ENCODE measurements around the gene PRRG4.
"Not testable (repeated sequence)": the region's sequence is repeated elsewhere in the genome, so short reads cannot be mapped to it uniquely, and the experiment has no call there.

The PRRG4 gene

DNA sequence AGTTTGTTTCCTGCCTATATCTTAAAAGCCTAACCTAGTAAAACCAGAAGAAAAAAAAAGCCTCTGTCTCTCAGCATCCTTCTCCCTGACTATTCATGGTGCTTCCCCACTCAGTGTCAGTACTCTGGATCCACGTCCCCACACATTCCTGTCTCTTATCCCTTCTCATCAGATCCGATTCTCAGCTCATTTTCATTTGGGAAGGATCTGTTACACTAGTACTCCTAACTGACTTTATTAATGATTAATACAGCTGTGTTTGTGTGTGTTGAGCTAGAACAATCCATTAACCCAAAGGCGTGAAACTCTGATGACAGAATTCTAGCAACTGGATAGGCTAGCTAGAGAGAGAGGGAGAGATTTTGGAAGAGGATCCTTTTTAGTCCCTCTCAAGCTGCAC is 1.5 kb downstream of the PRRG4 start:
- no peak for DNase-seq

DNA sequence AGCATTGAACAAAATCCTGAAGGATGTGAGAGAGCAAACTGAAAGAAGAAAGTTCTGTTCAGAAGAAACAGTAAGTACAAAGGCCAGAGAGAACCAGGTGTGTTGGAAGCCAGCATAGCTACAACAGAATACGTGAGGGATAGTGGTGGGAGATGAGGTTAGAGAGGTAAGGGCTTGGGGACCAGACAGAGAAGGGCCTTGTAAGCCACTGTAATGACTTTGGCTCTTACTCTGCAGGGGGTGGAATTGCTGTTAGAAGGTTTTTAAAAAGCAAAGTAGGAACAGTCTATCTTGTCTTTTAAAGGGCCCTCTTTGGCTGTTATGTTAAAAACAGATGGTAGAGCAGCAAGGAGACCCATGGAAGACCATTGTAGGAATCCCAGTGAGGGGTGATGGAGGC is 4.2 kb downstream of the PRRG4 start:
- DNase-seq, result no peak

DNA sequence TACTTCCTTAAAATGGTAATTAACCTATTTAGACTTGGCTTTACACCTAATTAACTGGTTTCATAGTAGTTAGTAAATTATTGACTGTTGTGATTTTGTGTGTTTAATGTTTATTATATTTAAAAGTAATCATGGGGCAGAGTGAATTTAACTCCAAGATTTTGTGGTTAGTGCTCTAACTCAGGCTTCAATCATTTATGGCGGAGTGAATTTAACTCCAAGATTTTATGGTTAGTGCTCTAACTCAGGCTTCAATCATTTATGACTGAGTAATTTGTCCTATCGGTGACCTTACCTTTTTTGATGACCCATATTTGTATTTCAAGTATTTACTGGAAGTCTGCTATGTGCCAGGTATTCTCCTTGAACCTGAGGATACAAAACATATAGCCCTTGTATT is 7.2 kb downstream of the PRRG4 start:
- no peak for DNase-seq

DNA sequence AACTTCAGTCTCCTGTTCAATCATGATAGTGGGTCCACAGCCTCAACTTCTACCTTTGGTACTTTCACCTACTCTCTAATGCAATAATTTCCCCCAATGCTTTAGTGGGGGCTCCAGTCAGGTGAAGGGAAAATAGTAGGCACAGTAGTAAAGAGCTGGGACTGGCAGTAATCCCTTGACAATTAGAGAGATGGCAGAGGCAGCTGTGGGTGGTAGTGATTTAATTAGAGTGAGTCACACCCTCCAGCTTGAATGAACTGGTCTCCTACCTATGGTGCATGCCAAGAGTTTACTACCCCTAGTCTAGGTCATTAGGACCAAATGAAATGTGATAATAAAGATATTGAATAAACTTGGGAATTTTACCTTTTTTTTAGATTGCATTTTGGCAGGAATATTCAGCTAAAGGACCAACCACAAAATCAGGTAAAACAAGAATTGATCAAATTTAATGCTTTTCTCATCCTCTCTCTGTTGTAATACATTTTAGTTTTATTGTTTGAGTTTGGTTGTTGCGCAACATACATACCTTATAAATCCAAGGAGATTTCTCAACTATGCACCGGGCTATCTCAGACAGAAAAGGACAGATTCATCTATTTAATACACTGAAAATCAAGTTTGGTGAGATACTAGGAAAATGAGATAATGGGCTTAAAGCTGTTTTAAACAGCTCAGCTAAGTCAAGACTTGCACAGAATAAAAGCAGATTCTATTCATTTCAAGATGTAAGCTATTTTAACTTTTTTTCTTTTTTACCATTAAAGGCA is 9.0 kb downstream of the PRRG4 start:
- DNase-seq, result peak; percentile 2

DNA sequence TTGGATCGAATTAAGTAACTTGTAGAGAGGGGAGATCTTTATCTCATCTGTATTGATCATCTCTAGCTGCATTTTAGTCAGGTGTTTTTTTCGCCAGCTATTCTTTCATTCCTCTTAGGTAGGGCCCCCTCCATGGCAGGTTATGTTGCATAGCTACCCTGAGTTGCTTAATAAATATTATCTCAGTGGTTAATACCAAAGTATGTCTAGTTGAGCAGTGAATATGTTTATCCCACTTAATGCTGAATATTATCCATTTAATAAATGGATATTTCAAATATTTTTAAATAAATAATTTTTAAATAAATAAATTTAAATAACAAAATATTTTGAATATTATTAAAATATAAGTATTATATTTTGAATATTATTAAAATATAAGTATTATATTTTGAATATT is 9.6 kb downstream of the PRRG4 start:
- no peak for DNase-seq

DNA sequence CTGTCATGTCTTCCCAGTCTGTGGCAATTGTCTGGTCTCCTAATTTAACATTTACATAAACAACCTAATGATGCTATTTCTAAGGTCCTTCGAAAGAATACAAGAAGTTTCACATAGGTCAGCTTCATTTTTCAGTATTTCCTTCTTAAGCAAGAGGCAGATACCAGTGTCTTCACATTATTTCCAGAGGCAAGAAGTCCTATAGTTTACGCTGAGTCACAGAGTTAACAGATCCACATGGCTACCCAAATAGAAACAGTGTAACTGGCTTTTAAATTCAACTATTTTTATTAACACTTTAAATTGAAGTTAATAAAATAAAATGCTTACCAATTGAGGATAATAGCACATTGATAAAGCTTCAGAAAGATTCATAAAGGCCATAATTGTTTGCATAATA is 10.9 kb downstream of the PRRG4 start:
- no peak for DNase-seq

DNA sequence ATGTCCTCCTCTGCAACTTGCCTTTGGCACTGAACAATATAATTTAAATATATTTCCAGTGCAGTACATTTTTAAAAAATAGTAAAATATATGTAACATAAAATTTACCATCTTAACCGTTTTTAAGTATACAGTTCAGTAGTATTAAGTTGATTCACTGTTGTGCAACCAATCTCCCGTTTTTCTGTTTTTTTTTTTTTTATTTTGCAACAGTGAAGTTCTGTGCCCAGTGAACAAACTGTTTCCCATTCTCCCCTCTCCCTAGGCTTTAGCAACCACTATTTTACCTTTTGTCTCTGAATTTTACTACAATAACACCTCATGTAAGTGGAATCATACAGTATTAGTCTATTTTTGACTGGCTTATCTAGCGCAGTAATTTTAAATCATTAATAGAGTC is 13.8 kb downstream of the PRRG4 start:
- no peak for DNase-seq

DNA sequence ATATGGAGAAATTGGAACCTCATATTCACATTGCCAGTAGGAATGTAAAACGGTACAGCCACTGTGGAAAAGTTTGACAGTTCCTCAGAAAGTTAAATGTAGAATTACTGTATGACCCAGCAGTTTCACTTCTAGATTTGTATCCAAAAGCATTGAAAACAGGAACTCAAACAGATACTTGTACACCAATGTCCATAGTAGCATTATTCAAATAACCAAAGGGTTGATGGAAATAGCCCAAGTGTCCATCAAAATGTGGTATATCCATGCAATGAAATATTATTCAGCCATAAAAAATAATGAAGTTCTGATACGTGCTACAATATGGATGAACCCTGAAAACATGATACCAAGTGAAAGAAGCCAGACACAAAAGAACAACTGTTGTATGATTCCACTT is 17.8 kb downstream of the PRRG4 start:
- no peak for DNase-seq

DNA sequence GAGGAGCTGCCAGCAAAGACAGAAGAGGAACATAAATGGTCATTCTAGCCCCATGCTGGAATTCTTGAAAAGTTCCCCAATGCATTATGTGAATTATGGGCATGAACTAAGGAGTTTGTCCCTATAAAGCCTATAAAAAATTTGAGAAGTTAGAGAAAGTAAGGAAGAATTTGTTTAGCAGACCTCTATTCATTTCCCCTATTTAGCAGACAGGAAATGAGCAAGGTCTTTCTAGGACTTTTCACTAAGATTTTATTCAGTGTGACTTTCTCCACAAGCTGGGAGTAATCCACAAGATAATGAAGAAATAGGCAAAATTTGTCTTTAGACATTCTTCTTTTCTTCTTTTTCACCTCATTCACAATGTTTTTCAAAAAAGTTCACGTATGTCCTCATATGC is 20.0 kb downstream of the PRRG4 start:
- no peak for DNase-seq

DNA sequence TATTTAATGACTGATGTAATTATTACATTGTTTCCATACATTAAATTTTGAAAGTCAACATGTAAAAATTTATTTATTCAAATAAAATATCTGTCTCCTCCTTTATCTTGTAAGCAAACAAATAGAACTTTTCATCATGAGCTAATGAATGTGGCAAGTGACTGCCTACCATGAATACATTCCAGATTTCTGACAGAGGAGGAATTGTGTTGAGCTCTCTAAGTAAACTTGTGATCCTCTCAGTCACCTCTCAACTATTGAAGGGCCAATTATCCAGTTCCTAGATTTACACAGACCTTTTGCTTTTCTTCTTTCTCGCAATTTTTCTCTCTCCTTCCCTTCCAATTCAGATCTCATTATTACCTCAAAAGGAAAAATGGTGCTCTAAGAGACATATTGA is 21.5 kb downstream of the PRRG4 start:
- DNase-seq, result no peak

DNA sequence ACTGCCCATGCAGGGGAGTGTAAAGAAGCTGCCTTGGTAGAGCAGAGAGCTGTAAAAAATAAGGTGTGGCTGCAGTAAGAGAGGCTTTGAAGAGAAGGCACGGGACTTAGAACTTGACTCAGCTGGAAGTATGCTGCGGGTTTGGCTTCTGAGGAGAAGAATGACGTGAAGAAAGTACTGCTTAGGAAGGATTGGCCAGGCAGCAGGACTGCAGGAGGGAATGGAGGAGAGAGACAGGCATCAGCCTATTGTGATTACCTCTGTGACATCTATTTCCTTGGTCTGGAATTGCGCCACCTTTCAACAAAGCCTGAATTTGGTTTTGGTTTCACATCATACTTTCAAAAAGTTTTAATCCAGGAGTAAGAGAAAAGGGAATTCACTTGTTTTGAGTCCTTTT is 22.5 kb downstream of the PRRG4 start:
- no peak for DNase-seq

DNA sequence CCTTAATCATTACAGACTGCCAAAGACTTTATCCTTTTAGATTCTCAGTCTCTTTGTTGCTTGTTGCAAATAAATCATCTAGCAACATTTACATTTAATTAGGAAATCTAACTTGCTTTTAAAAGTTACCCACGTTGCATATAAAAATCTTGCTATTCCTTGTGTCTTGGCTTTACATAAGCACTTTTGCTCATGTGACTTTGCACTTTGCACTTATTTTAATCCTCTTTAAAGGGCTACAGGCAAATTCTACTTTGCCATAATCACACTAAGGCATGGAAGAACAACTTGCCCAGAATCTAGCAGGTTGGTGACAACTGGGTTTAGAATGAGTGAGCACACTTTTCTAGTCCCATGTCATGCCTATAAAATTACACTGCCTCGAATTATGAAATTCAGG is 25.9 kb downstream of the PRRG4 start:
- no peak for DNase-seq

DNA sequence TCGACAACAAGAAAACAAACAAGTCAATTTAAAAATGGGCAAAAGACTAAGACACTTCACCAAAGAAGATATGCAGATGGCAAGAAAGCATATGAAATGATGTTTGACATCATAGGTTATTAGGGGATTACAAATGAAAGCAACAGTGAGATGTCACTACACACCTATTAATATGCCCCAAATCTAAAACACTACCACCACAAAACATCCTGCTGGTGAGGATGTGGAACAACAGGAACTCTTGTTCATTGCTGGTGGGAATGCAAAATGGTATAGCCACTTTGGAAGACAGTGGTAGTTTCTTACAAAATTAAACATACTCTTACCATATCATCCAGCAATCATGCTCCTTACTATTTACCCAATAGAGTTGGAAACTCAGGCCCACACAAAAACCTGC is 29.0 kb downstream of the PRRG4 start:
- no peak for DNase-seq

DNA sequence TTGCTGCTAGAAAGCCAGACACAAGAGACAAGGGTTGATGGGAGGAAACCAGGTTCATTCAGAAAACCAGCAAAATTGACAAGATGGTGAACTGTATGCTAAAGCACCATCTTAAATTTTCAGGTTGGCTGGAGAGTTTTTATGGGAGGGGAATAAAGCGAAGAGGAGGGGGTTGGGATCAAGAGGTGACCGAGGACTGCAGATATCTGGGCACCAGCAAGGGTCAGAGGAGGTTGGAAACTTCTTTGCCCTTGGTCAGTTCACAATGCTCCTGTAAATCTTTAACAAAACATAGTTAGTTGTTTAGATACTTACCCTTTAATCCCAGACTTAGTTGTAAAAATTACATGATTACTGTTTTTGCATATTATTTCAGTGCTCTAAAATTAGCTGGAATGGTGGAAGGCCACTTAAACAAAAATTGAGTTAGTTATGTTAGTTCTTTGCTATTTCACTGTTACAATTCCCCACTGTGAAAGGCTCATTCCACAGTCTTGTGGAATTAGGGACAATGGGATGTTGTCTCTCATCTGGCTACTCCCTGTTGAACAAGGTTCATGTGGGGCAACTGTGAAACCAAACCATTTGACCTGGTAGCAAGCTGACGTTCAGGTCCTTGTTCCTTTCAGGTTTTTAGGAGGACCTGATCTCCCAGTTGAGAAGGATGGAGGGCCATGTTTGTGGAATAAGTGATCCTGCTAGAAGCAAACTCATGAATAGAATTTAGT is 32.3 kb downstream of the PRRG4 start:
- DNase-seq, result no peak

DNA sequence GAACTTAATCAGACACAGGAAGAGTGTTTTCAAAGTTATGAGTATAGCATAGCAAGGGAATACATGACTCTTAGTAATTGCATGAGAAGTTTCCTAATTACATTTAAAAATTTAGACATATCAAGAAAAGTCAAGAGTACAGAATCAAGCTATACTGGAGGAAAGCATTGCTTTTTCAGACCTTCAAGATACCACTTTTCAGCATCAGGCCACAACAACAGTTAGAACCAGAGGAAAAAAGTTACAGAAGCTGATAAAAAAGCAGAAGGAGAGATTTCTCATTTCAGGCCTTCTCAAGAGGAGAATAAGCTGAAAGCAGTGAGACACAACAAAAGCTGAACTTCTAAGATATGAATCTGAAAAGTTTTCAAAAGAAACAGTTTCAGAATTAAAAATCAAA is 34.8 kb downstream of the PRRG4 start:
- DNase-seq, result no peak

DNA sequence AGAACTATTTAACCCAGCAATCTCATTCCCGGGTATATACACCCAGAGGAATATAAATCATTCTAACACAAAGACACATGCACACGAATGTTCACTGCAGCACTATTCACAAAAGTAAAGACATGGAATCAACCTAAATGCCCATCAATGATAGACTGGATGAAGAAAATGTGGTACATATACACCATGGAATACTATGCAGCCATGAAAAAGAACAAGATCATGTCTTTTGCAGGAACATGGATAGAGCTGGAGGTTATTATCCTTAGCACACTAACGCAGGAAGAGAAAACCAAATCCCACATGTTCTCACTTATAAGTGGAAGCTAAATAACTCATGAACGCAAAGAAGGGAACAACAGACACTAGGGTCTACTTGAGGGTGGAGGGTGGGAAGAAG is 39.0 kb downstream of the PRRG4 start:
- not testable (repeated sequence) for DNase-seq

DNA sequence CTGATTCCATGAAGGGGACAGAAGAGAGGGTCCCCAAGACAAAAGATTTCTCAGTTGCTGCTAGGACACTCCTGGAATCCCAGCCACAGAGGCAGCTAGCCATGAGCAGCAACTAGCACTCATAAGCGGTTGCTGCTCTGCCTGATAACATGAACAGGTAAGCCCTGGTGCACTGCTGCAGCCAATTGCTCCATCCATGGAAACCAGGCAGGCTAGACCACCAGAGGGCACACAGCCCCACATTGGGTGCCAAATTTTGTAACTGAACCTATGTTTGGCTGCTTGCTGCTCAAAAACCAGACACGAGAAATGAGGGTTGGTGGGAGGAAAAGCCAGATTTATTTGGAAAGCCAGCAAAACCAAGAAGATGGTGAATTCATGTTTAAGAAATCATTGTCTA is 40.9 kb downstream of the PRRG4 start:
- peak; percentile 19 for DNase-seq

DNA sequence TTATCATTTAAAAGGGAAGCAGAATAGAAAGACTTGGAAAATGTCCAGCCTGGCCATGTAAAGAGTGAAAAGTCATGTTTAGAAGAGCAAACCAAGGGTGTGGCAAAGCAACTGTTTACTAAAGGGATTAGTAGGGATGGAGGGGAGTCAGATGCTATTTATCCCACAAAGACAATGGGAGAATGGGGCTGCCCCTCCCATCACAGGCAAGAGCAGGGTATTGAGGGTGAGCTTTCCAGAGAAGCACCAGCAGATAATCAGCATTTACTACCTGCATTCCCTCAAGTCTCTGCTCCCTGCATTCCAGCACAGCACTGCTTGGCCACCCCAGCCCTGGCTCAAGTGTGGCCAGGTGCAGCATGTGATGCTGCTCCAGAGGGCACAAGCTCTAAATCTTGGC is 44.4 kb downstream of the PRRG4 start:
- DNase-seq, result no peak

DNA sequence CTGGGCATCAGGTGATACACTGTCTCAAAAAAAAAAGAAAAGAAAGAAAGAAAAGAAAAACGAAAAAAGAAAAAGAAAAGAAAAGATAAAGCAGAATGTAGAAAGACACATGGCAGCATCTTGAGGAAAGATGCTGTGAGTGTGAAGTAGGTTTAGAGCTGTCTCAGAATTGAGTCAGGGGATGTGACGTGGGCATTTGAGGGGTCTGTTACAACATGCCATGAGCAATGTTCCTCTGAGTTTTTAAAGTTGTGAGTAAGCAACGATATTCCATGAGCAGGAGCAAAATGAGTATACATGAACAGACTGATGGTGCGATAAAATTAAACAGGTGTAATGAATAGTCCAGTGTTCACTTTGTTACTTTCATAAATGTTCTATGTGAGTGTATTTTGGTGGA is 51.6 kb downstream of the PRRG4 start:
- no peak for DNase-seq

DNA sequence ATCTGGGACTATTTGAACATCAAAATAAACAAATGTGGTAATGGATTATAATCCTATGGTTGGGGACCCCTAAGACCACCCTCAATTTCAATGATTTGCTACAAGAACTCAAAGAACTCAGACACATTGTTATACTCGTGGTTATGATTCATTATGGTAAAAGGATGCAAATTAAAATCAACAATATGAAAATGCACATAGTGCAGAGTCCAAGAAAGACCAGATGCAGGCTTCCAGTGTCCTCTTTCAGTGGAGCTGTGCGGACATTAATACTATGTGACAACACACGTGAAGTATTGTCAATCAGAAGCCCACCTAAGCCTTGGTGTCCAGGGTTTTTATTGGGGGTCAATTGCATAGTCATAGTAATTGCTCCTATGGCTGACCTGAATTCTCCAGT is 53.7 kb downstream of the PRRG4 start:
- DNase-seq, result no peak

DNA sequence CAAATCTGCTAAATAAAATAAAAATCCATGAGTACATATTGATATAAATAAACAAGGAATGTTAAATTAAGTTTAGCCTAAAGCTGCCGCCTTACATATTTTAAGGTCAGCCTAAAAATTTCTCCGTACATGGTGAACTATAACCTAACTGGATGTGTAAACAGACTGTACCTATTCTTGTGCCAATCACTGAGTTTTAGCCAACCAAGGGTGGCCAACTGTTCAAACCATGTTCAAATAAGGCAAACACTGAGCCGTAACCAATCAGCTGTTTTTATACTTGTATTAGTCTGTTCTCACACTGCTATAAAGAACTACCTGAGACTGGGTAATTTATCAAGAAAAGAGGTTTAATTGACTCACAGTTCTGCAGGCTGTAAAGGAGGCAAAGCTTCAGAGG is 54.3 kb downstream of the PRRG4 start:
- DNase-seq, result no peak

DNA sequence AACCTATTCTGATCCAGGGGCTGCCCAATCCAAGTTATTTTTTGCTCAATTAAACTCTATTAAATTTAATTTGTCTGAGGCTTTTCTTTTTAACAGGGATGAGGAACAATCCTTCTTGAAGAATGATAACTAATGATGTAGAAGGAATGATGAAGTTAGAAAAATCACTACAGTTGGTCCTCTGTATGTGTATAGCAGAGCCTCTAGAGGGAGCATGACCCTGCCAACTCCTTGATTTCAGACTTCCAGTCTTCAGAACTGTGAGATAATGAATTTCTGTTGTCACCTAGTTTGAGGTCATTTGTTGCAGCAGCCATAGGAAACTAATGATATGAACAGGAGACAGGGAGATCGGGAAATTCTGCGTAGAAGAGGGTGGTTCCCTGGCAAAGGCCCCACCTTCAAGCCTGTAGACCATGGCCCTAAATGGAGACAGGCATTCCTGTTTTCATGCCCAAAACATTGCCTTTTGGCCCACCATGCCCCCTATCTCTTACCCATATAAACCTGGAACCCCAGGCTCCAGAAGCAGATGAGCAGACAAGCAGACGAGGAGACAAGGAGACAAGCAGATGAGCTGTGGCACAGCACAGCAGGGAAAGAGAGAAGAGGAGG is 55.1 kb downstream of the PRRG4 start:
- DNase-seq, result no peak

DNA sequence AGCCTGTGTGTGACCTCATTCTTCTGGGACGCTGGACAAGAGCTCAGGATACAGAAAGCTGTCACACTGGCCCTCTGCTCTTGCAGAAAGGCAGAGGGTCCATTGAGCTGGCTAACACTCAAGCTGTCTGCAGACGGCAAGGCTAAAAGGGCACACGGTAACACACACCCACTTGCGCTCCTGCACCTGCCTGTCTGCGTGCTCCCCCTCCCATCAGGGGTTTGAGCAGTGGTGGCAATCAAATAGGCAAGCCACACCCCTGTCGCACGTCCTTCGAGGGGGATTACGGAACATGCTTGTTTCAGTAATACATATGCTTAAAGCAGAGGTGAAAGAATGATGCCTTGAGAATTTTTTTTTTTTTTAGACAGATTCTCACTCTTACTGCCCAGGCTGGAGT is 55.8 kb downstream of the PRRG4 start:
- peak; percentile 42 for DNase-seq

DNA sequence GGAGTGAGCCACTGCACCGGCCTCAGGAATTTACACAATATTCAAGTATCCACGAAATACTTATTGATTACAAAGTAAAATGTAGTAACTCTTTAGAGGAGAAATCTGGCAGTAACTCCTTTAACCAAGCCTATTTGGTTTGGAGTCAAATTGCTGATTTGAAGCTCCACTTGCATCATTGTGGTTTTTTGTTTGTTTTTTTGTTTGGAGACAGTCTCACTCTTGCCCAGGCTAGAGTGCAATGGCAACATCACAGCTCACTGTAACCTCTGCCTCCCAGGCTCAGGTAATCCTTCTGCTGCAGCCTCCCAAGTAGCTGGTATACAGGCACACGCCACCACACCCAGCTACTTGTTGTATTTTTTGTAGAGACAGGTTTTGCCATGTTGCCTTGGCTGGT is 56.5 kb downstream of the PRRG4 start:
- DNase-seq, result no peak

Measured in NCI-H146 (cell line).